ENCODE data around the gene HEBP1. TPM values are rescaled to one million over a fixed set of nuclear protein-coding genes. Genes with fewer than 3 reads are reported as not detected.

HEBP1 gene
- total RNA-seq, 1 donor from 2014 or later, result 83.8 TPM

GRCh38 chr12:12992418-12993130, 7.5 kb downstream of the HEBP1 start:
- DNase-seq (ENCODE audit: low spot score), result no peak

GRCh38 chr12:12990700-12991468, 9.2 kb downstream of the HEBP1 start:
- DNase-seq (ENCODE audit: low spot score), result no peak

- DNase-seq (ENCODE audit: low spot score), result no peak
Measured at GRCh38 chr12:12987421-12987820, 12.6 kb downstream of the HEBP1 start.

- DNase-seq (ENCODE audit: low spot score), result no peak
Measured at GRCh38 chr12:12986775-12987331, 13.2 kb downstream of the HEBP1 start.

DNA sequence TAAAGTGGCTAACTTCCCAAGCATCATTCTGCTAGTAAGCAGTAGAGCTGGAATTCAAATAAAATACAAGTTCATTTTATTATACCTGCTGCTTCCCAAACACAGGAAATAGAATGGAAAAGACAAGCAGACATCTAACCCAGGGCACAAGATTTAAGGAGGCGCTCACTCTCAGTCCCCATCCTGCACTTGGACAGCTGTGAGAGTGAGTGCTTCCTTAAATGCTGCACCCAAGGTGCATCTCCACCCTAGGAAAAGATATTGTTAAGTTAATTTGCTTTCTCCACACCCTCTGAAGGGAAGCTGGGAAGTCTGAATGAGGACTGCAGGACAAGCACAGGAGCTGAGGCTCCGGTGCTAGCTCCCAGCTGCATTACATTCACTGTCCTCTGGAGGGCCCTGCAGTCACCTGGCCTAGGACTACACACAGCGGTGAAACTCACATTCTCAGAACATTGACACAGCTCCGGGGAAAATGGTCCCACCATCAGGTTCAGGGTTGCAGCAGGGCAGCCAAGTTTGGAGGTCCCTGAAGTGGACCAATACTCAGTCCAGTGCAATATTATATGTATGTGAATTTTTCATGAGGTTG, 14.2 kb downstream of the HEBP1 start:
- no peak for DNase-seq (ENCODE audit: low spot score)

DNA sequence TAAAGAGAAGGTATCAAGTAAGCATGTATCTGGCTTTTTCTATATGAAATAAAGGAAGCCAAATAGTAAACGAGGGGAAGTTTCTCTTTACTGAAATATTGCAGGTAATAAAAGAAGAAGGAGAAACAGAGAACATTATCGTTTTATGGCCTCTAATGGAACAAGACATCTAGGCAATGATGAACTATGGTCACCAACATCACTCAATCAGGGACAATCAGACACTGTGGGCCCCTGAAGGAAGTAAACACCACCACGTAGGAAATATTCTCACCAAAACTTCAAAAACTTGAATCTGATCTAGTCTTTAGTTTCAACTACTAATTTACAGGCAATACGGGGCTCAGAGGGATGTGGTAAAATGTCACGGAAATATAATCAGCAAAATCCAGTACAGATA, 15.9 kb downstream of the HEBP1 start:
- no peak for DNase-seq (ENCODE audit: low spot score)

- DNase-seq (ENCODE audit: low spot score), result no peak
Measured at GRCh38 chr12:12983420-12984035, 16.5 kb downstream of the HEBP1 start.

- DNase-seq (ENCODE audit: low spot score), result no peak
Measured at GRCh38 chr12:12982331-12982730, 17.7 kb downstream of the HEBP1 start.

GRCh38 chr12:12979731-12980259, 20.3 kb downstream of the HEBP1 start:
- no peak for DNase-seq (ENCODE audit: low spot score)

DNA sequence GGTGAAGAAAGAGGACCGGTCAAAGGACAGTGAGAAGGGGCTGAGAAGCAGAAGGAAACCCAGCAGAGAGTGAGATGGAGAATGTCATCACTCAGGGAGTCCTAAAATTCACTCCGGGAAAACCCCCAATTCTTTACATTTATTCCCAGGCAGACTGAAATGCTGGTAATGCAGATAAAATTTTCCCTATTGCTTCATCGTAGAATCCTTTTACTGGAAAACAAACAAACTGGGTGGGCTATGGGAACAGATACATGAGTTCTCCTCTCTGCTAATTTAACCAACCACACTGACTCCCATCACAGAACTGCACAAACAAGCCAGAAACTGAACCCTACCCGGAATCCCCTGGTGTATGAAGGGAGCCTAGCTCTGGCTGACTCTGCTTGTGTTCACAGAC, 20.9 kb downstream of the HEBP1 start:
- DNase-seq (ENCODE audit: low spot score), result no peak

DNA sequence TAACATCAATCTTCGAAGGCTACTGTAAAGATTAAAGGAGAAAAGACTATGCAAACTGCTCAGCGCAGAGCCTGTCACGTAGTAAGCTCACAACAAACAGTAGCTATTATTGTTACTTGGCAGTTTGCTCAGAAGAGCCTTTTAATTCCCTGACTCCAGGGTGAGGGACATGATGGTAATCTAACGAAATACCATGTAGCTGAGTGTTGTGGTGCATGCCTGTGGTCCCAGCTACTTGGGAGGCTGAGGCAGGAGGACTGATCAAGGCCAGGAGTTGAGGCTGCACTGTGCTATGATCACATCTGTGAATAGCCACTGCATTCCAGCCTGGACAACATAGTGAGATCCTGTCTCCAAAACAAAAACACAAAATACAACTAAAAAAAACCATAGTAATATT, 22.8 kb downstream of the HEBP1 start:
- DNase-seq (ENCODE audit: low spot score), result no peak

GRCh38 chr12:12976366-12976765, 23.7 kb downstream of the HEBP1 start:
- DNase-seq (ENCODE audit: low spot score), result no peak

DNA sequence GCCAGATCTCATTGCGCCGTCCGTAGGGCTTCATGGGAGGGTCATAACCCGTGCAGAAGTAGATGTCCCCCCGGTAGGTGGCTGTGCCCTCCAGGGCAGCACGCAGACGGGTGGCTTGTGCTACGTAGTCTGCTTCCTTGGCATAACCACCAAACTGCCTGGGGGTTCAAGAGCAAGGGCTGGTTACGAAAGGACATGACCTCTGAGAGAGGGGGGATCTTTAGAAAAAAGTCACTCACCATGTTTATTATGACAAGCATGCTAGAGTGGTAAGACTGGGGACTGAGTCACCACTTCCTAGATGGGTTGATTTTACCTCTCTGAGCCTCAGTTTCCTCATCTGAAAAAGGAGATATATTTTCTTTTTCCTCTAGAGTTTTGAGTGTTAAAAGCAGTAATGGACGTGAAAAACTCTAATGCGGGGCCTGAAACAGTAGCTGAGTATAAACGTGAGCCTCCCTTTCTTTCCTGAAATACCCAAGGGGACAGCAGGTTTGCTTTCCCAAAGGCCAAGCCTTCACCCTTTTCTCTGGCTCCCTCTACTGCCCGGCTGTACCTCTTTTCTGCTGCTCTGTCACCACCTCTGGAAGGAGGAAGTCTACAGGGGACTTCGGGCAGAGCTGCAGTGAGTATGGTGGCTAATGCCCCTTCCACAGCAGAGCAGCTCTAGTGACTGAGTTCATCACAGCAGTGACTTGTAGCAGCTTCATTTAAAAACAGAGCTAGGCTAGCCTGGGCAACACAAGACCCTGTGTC, 24.6 kb downstream of the HEBP1 start:
- DNase-seq (ENCODE audit: low spot score), result no peak

- DNase-seq (ENCODE audit: low spot score), result no peak
Measured at GRCh38 chr12:12974211-12974610, 25.9 kb downstream of the HEBP1 start.

- no peak for DNase-seq (ENCODE audit: low spot score)
Measured at GRCh38 chr12:12973019-12973418, 27.0 kb downstream of the HEBP1 start.

- DNase-seq (ENCODE audit: low spot score), result no peak
Measured at GRCh38 chr12:12965836-12966235, 34.2 kb downstream of the HEBP1 start.

GRCh38 chr12:12964255-12964654, 35.8 kb downstream of the HEBP1 start:
- DNase-seq (ENCODE audit: low spot score), result no peak

DNA sequence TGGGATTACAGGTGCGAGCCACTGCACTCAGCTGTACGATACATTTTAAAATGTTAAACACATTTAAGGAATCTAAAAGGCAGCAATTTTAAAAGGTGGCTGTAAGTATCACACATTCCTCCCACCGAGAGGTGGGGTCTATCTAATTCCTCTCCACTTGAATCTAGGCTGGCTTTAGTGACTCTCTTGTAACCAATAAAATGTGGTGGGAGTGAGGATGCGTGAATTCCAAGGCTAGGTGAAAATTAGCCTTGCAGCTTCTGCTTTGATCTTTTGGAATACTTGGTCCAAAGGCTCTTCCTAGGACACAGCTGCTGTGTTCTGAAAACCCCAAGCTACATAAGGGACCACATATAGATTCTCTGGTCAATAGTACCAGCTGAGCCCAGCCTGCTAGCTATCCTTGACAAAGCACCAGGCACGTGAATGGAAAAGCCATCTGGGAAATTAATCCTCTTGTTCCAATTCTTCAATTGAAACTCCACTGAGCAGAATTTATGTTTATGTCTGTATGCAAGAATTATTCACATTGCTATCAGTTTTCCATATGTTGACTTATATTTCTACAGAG, 39.3 kb downstream of the HEBP1 start:
- DNase-seq (ENCODE audit: low spot score), result no peak

GRCh38 chr12:12958886-12959285, 41.2 kb downstream of the HEBP1 start:
- no peak for DNase-seq (ENCODE audit: low spot score)

- no peak for DNase-seq (ENCODE audit: low spot score)
Measured at GRCh38 chr12:12954878-12955625, 45.0 kb downstream of the HEBP1 start.
